ENCODE measurements around the gene TSHZ2.

The TSHZ2 gene

GRCh38 chr20:53212018-53212417 is 239.9 kb downstream of the TSHZ2 start:
- Histone ChIP-seq H3K36me3 (replicated peaks; ENCODE audit: low read depth, low read length) (no peaks in the 10 kb centered on the region), H3K9me3 (ENCODE audit: insufficient read depth, low read length) (no peaks in the 10 kb centered on the region), H2AFZ (ENCODE audit: low read depth, low read length) (no peak overlapping the region), H3K4me3 (ENCODE audit: low read length) (no peak overlapping the region), H3K4me1 (ENCODE audit: low read length) (peaks cover 22% of the 10 kb centered on the region), H3K27ac (ENCODE audit: low read length) (no peak overlapping the region), H4K20me1 (ENCODE audit: insufficient read depth, low read length) (no peaks in the 10 kb centered on the region), H3K27me3 (ENCODE audit: low read depth, low read length) (no peaks in the 10 kb centered on the region; the same call in 1 of the 2 replicates), H3K4me2 (ENCODE audit: low read length) (no peak overlapping the region), H3K79me2 (ENCODE audit: low read length) (no peaks in the 10 kb centered on the region), H3K9ac (ENCODE audit: low read length) (no peak overlapping the region)
- no peak for TF ChIP-seq EZH2phosphoT487 (IDR thresholded peaks at IDR 0.05; ENCODE audit: low read depth)
- TF ChIP-seq, protein P1, sequence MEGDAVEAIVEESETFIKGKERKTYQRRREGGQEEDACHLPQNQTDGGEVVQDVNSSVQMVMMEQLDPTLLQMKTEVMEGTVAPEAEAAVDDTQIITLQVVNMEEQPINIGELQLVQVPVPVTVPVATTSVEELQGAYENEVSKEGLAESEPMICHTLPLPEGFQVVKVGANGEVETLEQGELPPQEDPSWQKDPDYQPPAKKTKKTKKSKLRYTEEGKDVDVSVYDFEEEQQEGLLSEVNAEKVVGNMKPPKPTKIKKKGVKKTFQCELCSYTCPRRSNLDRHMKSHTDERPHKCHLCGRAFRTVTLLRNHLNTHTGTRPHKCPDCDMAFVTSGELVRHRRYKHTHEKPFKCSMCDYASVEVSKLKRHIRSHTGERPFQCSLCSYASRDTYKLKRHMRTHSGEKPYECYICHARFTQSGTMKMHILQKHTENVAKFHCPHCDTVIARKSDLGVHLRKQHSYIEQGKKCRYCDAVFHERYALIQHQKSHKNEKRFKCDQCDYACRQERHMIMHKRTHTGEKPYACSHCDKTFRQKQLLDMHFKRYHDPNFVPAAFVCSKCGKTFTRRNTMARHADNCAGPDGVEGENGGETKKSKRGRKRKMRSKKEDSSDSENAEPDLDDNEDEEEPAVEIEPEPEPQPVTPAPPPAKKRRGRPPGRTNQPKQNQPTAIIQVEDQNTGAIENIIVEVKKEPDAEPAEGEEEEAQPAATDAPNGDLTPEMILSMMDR (IDR thresholded peaks at IDR 0.05; ENCODE audit: low read depth, low read length), result no peak

DNA sequence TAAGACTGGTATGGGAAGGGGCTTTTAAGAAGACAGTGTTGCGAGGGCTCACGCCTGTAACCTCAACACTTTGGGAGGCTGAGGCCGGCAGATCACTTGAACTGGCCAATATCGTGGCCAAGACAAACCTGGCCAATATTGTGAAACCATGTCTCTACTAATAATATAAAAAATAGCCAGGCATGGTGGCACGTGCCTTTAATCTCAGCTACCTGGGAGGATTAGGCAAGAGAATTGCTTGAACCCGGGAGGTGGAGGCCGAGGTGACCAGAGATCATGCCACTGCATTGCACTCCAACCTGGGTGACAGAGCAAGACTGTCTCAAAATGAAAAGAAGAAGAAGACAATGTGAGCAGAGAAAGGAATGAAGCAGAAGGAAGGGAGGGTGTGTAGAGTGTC is 242.2 kb downstream of the TSHZ2 start:
- no peak overlapping the region for H3K9ac ChIP-seq (ENCODE audit: low read length)
- H3K36me3 ChIP-seq (replicated peaks; ENCODE audit: low read depth, low read length), result no peaks in the 10 kb centered on the region
- peaks cover 35% of the 10 kb centered on the region for H3K4me1 ChIP-seq (ENCODE audit: low read length)
- H3K27ac ChIP-seq (ENCODE audit: low read length), result no peak overlapping the region
- no peaks in the 10 kb centered on the region; the same call in 1 of the 2 replicates for H3K27me3 ChIP-seq (ENCODE audit: low read depth, low read length)
- TF ChIP-seq, protein P1 (IDR thresholded peaks at IDR 0.05; ENCODE audit: low read depth, low read length), result no peak
- TF ChIP-seq EZH2phosphoT487 (IDR thresholded peaks at IDR 0.05; ENCODE audit: low read depth), result no peak
- no peaks in the 10 kb centered on the region for H3K9me3 ChIP-seq (ENCODE audit: insufficient read depth, low read length)
- no peaks in the 10 kb centered on the region for H4K20me1 ChIP-seq (ENCODE audit: insufficient read depth, low read length)
- H3K4me2 ChIP-seq (ENCODE audit: low read length), result no peak overlapping the region
- H2AFZ ChIP-seq (ENCODE audit: low read depth, low read length), result no peak overlapping the region
- no peaks in the 10 kb centered on the region for H3K79me2 ChIP-seq (ENCODE audit: low read length)
- no peak overlapping the region for H3K4me3 ChIP-seq (ENCODE audit: low read length)

GRCh38 chr20:53215166-53215565 is 243.0 kb downstream of the TSHZ2 start:
- no peaks in the 10 kb centered on the region for H4K20me1 ChIP-seq (ENCODE audit: insufficient read depth, low read length)
- TF ChIP-seq, protein P1 (IDR thresholded peaks at IDR 0.05; ENCODE audit: low read depth, low read length), result no peak
- TF ChIP-seq EZH2phosphoT487 (IDR thresholded peaks at IDR 0.05; ENCODE audit: low read depth), result no peak; the same call in 1 of the 2 replicates
- no peaks in the 10 kb centered on the region; the same call in 1 of the 2 replicates for H3K27me3 ChIP-seq (ENCODE audit: low read depth, low read length)
- H2AFZ ChIP-seq (ENCODE audit: low read depth, low read length), result no peak overlapping the region
- no peak overlapping the region for H3K4me3 ChIP-seq (ENCODE audit: low read length)
- H3K79me2 ChIP-seq (ENCODE audit: low read length), result no peaks in the 10 kb centered on the region
- H3K27ac ChIP-seq (ENCODE audit: low read length), result no peak overlapping the region
- H3K4me1 ChIP-seq (ENCODE audit: low read length), result peaks cover 35% of the 10 kb centered on the region
- H3K36me3 ChIP-seq (replicated peaks; ENCODE audit: low read depth, low read length), result peaks cover 5% of the 10 kb centered on the region
- peak overlapping the region; percentile 9; the same call in 1 of the 2 replicates for H3K4me2 ChIP-seq (ENCODE audit: low read length)
- no peak overlapping the region for H3K9ac ChIP-seq (ENCODE audit: low read length)
- H3K9me3 ChIP-seq (ENCODE audit: insufficient read depth, low read length), result no peaks in the 10 kb centered on the region

- peaks cover 9% of the 10 kb centered on the region for H3K36me3 ChIP-seq (replicated peaks; ENCODE audit: low read depth, low read length)
- no peak overlapping the region for H3K27ac ChIP-seq (ENCODE audit: low read length)
- H3K4me3 ChIP-seq (ENCODE audit: low read length), result peak overlapping the region; percentile 53
- H3K27me3 ChIP-seq (ENCODE audit: low read depth, low read length), result no peaks in the 10 kb centered on the region
- no peak overlapping the region for H3K9ac ChIP-seq (ENCODE audit: low read length)
- H4K20me1 ChIP-seq (ENCODE audit: insufficient read depth, low read length), result no peaks in the 10 kb centered on the region
- H3K79me2 ChIP-seq (ENCODE audit: low read length), result no peaks in the 10 kb centered on the region
- H2AFZ ChIP-seq (ENCODE audit: low read depth, low read length), result no peak overlapping the region
- peak overlapping the region; percentile 79 for H3K4me2 ChIP-seq (ENCODE audit: low read length)
- H3K9me3 ChIP-seq (ENCODE audit: insufficient read depth, low read length), result 0 out of 2 replicates have a peak, but pooled peaks cover 3% of the 10 kb centered on the region
- peaks cover 45% of the 10 kb centered on the region for H3K4me1 ChIP-seq (ENCODE audit: low read length)
- no peak for TF ChIP-seq EZH2phosphoT487 (IDR thresholded peaks at IDR 0.05; ENCODE audit: low read depth)
- TF ChIP-seq, protein P1 (IDR thresholded peaks at IDR 0.05; ENCODE audit: low read depth, low read length), result no peak
Measured at GRCh38 chr20:53216478-53216855, 244.3 kb downstream of the TSHZ2 start.
